ENCODE measurements around the gene SLC35G2.
A peak's percentile ranks its signal among the peaks of the same experiment; 100 is the strongest.
"Not testable (repeated sequence)": the region's sequence is repeated elsewhere in the genome, so short reads cannot be mapped to it uniquely, and the experiment has no call there.

Gene SLC35G2

GRCh38 chr3:136899622-136900158 lies 80.8 kb downstream of the SLC35G2 start:
- TF ChIP-seq TAF1 (IDR thresholded peaks at IDR 0.05; ENCODE audit: low read depth, low read length) (no peak), SPI1 (IDR thresholded peaks at IDR 0.05; ENCODE audit: low read depth, low read length) (0 out of 2 replicates have a peak, but pooled peaks have one; percentile 39)
- DNase-seq (ENCODE audit: insufficient read length, low spot score) = no peak
- peak; percentile 64 for FAIRE-seq

GRCh38 chr3:136900694-136901093 lies 81.8 kb downstream of the SLC35G2 start:
- FAIRE-seq = peak; percentile 81
- not testable (repeated sequence) for DNase-seq (ENCODE audit: insufficient read length, low spot score)
- TF ChIP-seq SPI1 (IDR thresholded peaks at IDR 0.05; ENCODE audit: low read depth, low read length) = peak; percentile 76

- FAIRE-seq (no peak), DNase-seq (ENCODE audit: insufficient read length, low spot score) (no peak)
- TF ChIP-seq POLR2AphosphoS5 (IDR thresholded peaks at IDR 0.05; ENCODE audit: low read depth, low read length) = no peak
- TF ChIP-seq POU2F2 (IDR thresholded peaks at IDR 0.05; ENCODE audit: low read depth, low read length) = no peak
- no peak for TF ChIP-seq TAF1 (IDR thresholded peaks at IDR 0.05; ENCODE audit: low read depth, low read length)
- TF ChIP-seq POLR2A (IDR thresholded peaks at IDR 0.05; ENCODE audit: low read depth, low read length) = no peak
These were observed 82.5 kb downstream of the SLC35G2 start for GRCh38 chr3:136901391-136901790.

GRCh38 chr3:136902530-136902929 lies 83.6 kb downstream of the SLC35G2 start:
- DNase-seq (ENCODE audit: insufficient read length, low spot score) = not testable (repeated sequence)
- TF ChIP-seq SPI1 (IDR thresholded peaks at IDR 0.05; ENCODE audit: low read depth, low read length) = peak; percentile 81
- FAIRE-seq = peak; percentile 55

GRCh38 chr3:136903899-136904298 lies 85.0 kb downstream of the SLC35G2 start:
- FAIRE-seq (no peak), DNase-seq (ENCODE audit: insufficient read length, low spot score) (no peak)
- no peak for TF ChIP-seq POLR2AphosphoS5 (IDR thresholded peaks at IDR 0.05; ENCODE audit: low read depth, low read length)
- TF ChIP-seq PAX5 (IDR thresholded peaks at IDR 0.05; ENCODE audit: insufficient read depth, low read length, severe bottlenecking) = no peak
- TF ChIP-seq SPI1 (IDR thresholded peaks at IDR 0.05; ENCODE audit: low read depth, low read length) = no peak
- no peak for TF ChIP-seq POU2F2 (IDR thresholded peaks at IDR 0.05; ENCODE audit: low read depth, low read length)
- TF ChIP-seq POLR2A (IDR thresholded peaks at IDR 0.05; ENCODE audit: low read depth, low read length) = no peak
- TF ChIP-seq TAF1 (IDR thresholded peaks at IDR 0.05; ENCODE audit: low read depth, low read length) = no peak

GRCh38 chr3:136904746-136905145 lies 85.8 kb downstream of the SLC35G2 start:
- no peak for FAIRE-seq
- DNase-seq (ENCODE audit: insufficient read length, low spot score) = no peak
- no peak for TF ChIP-seq POLR2AphosphoS5 (IDR thresholded peaks at IDR 0.05; ENCODE audit: low read depth, low read length)
- TF ChIP-seq POU2F2 (IDR thresholded peaks at IDR 0.05; ENCODE audit: low read depth, low read length) = no peak
- no peak for TF ChIP-seq POLR2A (IDR thresholded peaks at IDR 0.05; ENCODE audit: low read depth, low read length)
- TF ChIP-seq TAF1 (IDR thresholded peaks at IDR 0.05; ENCODE audit: low read depth, low read length) = no peak
- TF ChIP-seq SPI1 (IDR thresholded peaks at IDR 0.05; ENCODE audit: low read depth, low read length) = no peak
- TF ChIP-seq PAX5 (IDR thresholded peaks at IDR 0.05; ENCODE audit: insufficient read depth, low read length, severe bottlenecking) = no peak

Measured in GM12891 (cell line).